HepG2 (cell line): ENCODE results near the gene EFEMP2. TPM values are rescaled to one million over a fixed set of nuclear protein-coding genes. Genes with fewer than 3 reads are reported as not detected.

Experiments
- ARID5B ChIP-seq: IDR thresholded peaks from 2 replicates; pipeline ENCODE4 v1.4.0; 2020; ENCODE audit warnings: mild to moderate bottlenecking, missing genetic modification reagents
- FOXA3 ChIP-seq: IDR thresholded peaks from 2 replicates; pipeline ENCODE4 v1.6.1; 2016; ENCODE audit warnings: missing genetic modification reagents, missing compliant biosample characterization
- FOXP4 ChIP-seq: sonication (generic); formaldehyde crosslinking; IDR thresholded peaks from 2 replicates; pipeline ENCODE4 v1.4.0; 2020; ENCODE audit warnings: missing genetic modification reagents
- HNF4A ChIP-seq: sonication (generic); formaldehyde crosslinking; IDR thresholded peaks from 2 replicates; pipeline ENCODE4 v1.4.0; 2020; ENCODE audit warnings: missing genetic modification reagents
- KDM6A ChIP-seq: IDR thresholded peaks from 2 replicates; pipeline ENCODE4 v1.6.1; 2016; ENCODE audit warnings: low read depth
- MED1 ChIP-seq: sonication (generic); formaldehyde crosslinking; IDR thresholded peaks from 2 replicates; pipeline ENCODE4 v1.4.0; 2020; ENCODE audit warnings: missing genetic modification reagents
- MTA3 ChIP-seq: sonication (generic); formaldehyde crosslinking; IDR thresholded peaks from 2 replicates; pipeline ENCODE4 v1.4.0; 2020; ENCODE audit warnings: missing genetic modification reagents
- MTF1 ChIP-seq: sonication (generic); formaldehyde crosslinking; IDR thresholded peaks from 2 replicates; pipeline ENCODE4 v1.5.0; 2020; ENCODE audit warnings: missing genetic modification reagents
- NFIC ChIP-seq: IDR thresholded peaks from 2 replicates; pipeline ENCODE4 v1.6.1; 2012; ENCODE audit warnings: mild to moderate bottlenecking, low read length, inconsistent platforms
- NFKBIZ ChIP-seq: IDR thresholded peaks from 2 replicates; pipeline ENCODE4 v1.6.1; 2018; ENCODE audit warnings: missing genetic modification reagents, missing compliant biosample characterization
- NR2F6 ChIP-seq, 2 experiments: IDR thresholded peaks; 2 replicates each; pipeline ENCODE4 v1.6.1; 2016; ENCODE audit warnings: antibody characterized with exemption in 1 of 2, mild to moderate bottlenecking in 1 of 2
- PPARG ChIP-seq: conservative IDR thresholded peaks from 2 replicates; pipeline ENCODE4 v1.6.1; 2016; ENCODE audit warnings: missing biosample characterization, missing genetic modification reagents
- SMC3 ChIP-seq: IDR thresholded peaks from 2 replicates; pipeline ENCODE4 v1.6.1; 2011; ENCODE audit warnings: low read length, improper control_type of control experiment
- ZNF335 ChIP-seq: sonication (generic); formaldehyde crosslinking; IDR thresholded peaks from 2 replicates; pipeline ENCODE4 v1.4.0; 2020; ENCODE audit warnings: missing genetic modification reagents
- ZNF354B ChIP-seq: sonication (generic); formaldehyde crosslinking; IDR thresholded peaks from 2 replicates; pipeline ENCODE4 v1.8.0; 2022; ENCODE audit warnings: mild to moderate bottlenecking, missing genetic modification reagents
- ZNF362 ChIP-seq: sonication (generic); formaldehyde crosslinking; IDR thresholded peaks from 2 replicates; pipeline ENCODE4 v1.4.0; 2020; ENCODE audit warnings: missing genetic modification reagents, mild to moderate bottlenecking, borderline replicate concordance
- ZNF644 ChIP-seq: IDR thresholded peaks from 2 replicates; pipeline ENCODE4 v1.6.1; 2016; ENCODE audit warnings: low read depth
- ZNF879 ChIP-seq: sonication (generic); formaldehyde crosslinking; IDR thresholded peaks from 2 replicates; pipeline ENCODE4 v1.8.1; 2023; ENCODE audit warnings: missing genetic modification reagents
- polyA plus RNA-seq, 8 experiments: library from polyadenylated mRNA; depleted of rRNA in 3 of 8; stranded (reverse) in 7 of 8; unstranded in 1 of 8; fragments of >200 nt; fragmentation: Illumina TruSeq in 4 of 8; extraction: Trizol in 4 of 8; gene quantifications; 2 replicates each; pipeline versions ENCODE4 v1.2.1 to v1.2.3, GENCODE V29; 2011 to 2016; ENCODE audit warnings: low read depth in 4 of 8, missing spikeins in 1 of 8, mixed read lengths in 1 of 8; ENCODE audit not compliant: insufficient read depth in 1 of 8
- total RNA-seq, 5 experiments: library from RNA; depleted of rRNA; stranded (reverse); fragments of >200 nt; fragmentation: Illumina TruSeq; extraction: Trizol; gene quantifications; 2 replicates each; pipeline ENCODE4 v1.2.3, GENCODE V29; 2016; ENCODE audit warnings: low read depth in 1 of 5

Gene EFEMP2
- total and polyA plus RNA-seq, 2 of the 13 experiments (the other 11 are each of a cell fraction or from before 2014, with no cell fraction given): 7.4 to 29.7 TPM

GRCh38 chr11:65844231-65844872, 28.2 kb downstream of the EFEMP2 start (continued):
- TF ChIP-seq ARID5B (CRISPR knock-in tag) (peak; percentile 46; the same call in 1 of the 2 replicates), NFIC (peak; percentile 48; the same call in 1 of the 2 replicates), HNF4A (CRISPR knock-in tag) (peak; percentile 68), KDM6A (CRISPR knock-in tag) (no peak; the same call in 1 of the 2 replicates), ZNF644 (CRISPR knock-in tag) (peak; percentile 7; the same call in 1 of the 2 replicates), PPARG (0 out of 2 replicates have a peak, but pooled peaks have one; percentile 47), MTF1 (CRISPR knock-in tag) (no peak), FOXA3 (CRISPR knock-in tag) (peak; percentile 41), ZNF362 (CRISPR knock-in tag) (peak; percentile 69), FOXP4 (CRISPR knock-in tag) (peak; percentile 24; the same call in 1 of the 2 replicates), ZNF879 (CRISPR knock-in tag) (no peak), MED1 (CRISPR knock-in tag) (peak; percentile 5; the same call in 1 of the 2 replicates), ZNF354B (CRISPR knock-in tag) (no peak), MTA3 (no peak), ZNF335 (CRISPR knock-in tag) (no peak), SMC3 (no peak), NFKBIZ (CRISPR knock-in tag) (no peak), NR2F6 (IDR thresholded peaks at IDR 0.05) (peak; percentile 54; the same call in 1 of the 2 replicates), NR2F6 (CRISPR knock-in tag; IDR thresholded peaks at IDR 0.05) (peak; percentile 31; the same call in 1 of the 2 replicates)
